Type B pancreatic cell (in vitro differentiated cells): ENCODE results near the gene IGF2. TPM values are rescaled to one million over a fixed set of nuclear protein-coding genes. Genes with fewer than 3 reads are reported as not detected.

Source experiments
- DNase-seq: peaks from one replicate; pipeline ENCODE4 v3.0.0; 2021; ENCODE audit warnings: mixed read lengths; ENCODE audit not compliant: unreplicated experiment; ENCODE audit errors: extremely low spot score
- H3K27ac Mint-ChIP-seq: 2 replicates; pipeline ENCODE4 v1.8.0; 2021; ENCODE audit warnings: mild to moderate bottlenecking, mixed read lengths
- H3K27me3 Mint-ChIP-seq: 2 replicates; pipeline ENCODE4 v1.8.0; 2021; ENCODE audit warnings: mixed read lengths
- H3K36me3 Mint-ChIP-seq: 2 replicates; pipeline ENCODE4 v1.8.0; 2021; ENCODE audit warnings: mixed read lengths
- H3K4me1 Mint-ChIP-seq: one replicate; pipeline ENCODE4 v1.8.0; 2021; ENCODE audit warnings: mixed read lengths; ENCODE audit not compliant: unreplicated experiment
- H3K4me3 Mint-ChIP-seq: 2 replicates; pipeline ENCODE4 v1.8.0; 2021; ENCODE audit warnings: mild to moderate bottlenecking, mixed read lengths
- H3K9me3 Mint-ChIP-seq: 2 replicates; pipeline ENCODE4 v1.8.0; 2021; ENCODE audit warnings: mixed read lengths
- total RNA-seq: library from RNA; stranded (reverse); gene quantifications from 2 replicates; pipeline ENCODE4 v1.2.1, GENCODE V29; 2021; ENCODE audit warnings: low replicate concordance
- TF ChIP-seq, protein P1 (sequence below): fragments of 200-600 bp; sonication (generic); conservative IDR thresholded peaks from 2 replicates; pipeline ENCODE4 v1.5.0; 2021; ENCODE audit warnings: antibody characterized with exemption, mild to moderate bottlenecking

The IGF2 gene
- total RNA-seq, 1 donor from 2014 or later = 2,350 TPM

DNA sequence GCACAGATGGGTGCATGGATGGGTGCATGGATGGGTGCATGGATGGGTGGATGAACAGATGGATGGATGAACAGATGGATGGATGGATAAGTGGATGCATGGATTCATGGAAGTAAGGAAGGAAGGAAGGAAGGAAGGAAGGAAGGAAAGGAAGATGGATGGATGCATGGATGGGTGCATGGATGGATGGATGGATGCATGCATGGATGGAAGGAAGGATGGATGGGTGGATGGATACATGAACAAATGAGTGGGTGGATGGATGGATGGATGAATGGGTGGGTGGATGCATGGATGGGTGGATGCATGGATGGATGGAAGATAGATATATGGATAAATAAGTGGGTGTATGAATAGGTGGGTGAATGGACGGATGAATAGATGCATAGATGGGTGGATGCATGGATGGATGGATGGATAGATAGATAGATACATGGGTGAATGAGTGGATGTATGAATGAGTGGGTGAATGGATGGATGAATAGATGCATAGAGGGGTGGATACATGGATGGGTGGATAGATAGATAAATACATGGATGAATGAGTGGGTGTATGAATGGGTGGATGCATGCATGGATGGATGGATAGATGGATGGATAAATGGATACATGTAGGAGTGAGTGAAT is 32.5 kb downstream of the IGF2 start:
- H3K4me3 Mint-ChIP-seq = no peak overlapping the region
- no peak overlapping the region for H3K27ac Mint-ChIP-seq
- TF ChIP-seq, protein P1, sequence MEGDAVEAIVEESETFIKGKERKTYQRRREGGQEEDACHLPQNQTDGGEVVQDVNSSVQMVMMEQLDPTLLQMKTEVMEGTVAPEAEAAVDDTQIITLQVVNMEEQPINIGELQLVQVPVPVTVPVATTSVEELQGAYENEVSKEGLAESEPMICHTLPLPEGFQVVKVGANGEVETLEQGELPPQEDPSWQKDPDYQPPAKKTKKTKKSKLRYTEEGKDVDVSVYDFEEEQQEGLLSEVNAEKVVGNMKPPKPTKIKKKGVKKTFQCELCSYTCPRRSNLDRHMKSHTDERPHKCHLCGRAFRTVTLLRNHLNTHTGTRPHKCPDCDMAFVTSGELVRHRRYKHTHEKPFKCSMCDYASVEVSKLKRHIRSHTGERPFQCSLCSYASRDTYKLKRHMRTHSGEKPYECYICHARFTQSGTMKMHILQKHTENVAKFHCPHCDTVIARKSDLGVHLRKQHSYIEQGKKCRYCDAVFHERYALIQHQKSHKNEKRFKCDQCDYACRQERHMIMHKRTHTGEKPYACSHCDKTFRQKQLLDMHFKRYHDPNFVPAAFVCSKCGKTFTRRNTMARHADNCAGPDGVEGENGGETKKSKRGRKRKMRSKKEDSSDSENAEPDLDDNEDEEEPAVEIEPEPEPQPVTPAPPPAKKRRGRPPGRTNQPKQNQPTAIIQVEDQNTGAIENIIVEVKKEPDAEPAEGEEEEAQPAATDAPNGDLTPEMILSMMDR = no peak
- no peak for DNase-seq
- H3K27me3 Mint-ChIP-seq = no peaks in the 10 kb centered on the region
- peaks cover 4% of the 10 kb centered on the region for H3K4me1 Mint-ChIP-seq
- no peaks in the 10 kb centered on the region for H3K36me3 Mint-ChIP-seq
- peaks cover 8% of the 10 kb centered on the region for H3K9me3 Mint-ChIP-seq

- TF ChIP-seq, protein P1 = no peak
- no peaks in the 10 kb centered on the region for H3K36me3 Mint-ChIP-seq
Observed at GRCh38 chr11:2105511-2105910, 33.7 kb downstream of the IGF2 start.

GRCh38 chr11:2104524-2105440 is 34.4 kb downstream of the IGF2 start:
- peak; percentile 63 for DNase-seq
- Mint-ChIP-seq H3K36me3 (no peaks in the 10 kb centered on the region), H3K4me1 (peaks cover 2% of the 10 kb centered on the region), H3K9me3 (peaks cover under 1% of the 10 kb centered on the region), H3K27ac (no peak overlapping the region), H3K27me3 (no peaks in the 10 kb centered on the region), H3K4me3 (no peak overlapping the region)
- TF ChIP-seq, protein P1 = no peak

More at GRCh38 chr11:2105511-2105910, 33.7 kb downstream of the IGF2 start:
- no peak for DNase-seq
- Mint-ChIP-seq H3K27ac (no peak overlapping the region), H3K4me3 (no peak overlapping the region), H3K27me3 (no peaks in the 10 kb centered on the region), H3K9me3 (peaks cover 7% of the 10 kb centered on the region), H3K4me1 (peaks cover 4% of the 10 kb centered on the region)

DNA sequence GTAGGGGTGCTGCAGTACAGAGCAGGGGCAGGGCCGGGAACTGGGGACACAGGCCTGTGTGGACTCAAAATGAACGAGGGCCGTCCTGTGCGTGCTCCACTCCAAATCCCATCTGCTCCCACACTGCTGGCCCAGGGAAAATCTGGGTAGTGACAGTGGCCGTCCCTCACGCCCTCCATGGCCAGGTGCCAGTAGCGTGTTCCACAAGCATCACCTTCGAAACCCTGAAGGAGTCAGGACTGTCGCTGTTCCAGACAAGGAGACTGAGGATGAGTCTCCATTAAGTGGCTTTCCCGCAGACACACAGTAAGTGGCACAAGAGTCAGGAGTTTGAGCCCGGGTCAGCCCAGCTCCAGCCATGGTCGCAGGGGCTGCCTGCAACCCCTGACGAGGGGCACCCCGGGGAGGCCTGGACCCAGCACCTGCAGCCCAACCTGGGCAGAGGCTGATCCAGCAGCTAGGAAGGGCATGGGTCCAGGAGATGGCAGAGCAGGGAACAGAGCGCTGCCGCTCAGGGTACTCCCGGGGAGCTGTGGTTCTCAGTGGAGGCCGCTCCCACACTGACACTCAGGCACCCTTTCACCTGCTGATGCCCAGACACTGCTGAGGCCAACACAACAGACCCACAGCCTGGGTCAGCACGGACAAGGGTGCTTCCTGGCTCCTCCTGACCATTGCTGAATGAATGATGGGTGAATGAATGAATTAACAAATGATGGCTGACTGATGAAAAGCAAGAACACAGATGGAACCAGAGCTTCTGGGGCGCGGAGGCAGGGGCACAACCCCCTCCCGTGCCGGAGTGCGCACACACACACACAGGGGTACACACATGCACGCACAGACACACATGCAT is 35.3 kb downstream of the IGF2 start:
- TF ChIP-seq, protein P1 = no peak
- Mint-ChIP-seq H3K9me3 (no peaks in the 10 kb centered on the region), H3K27ac (no peak overlapping the region)

GRCh38 chr11:2102883-2103213 is 36.3 kb downstream of the IGF2 start:
- Mint-ChIP-seq H3K27ac (no peak overlapping the region), H3K36me3 (no peaks in the 10 kb centered on the region), H3K4me1 (no peaks in the 10 kb centered on the region), H3K9me3 (no peaks in the 10 kb centered on the region), H3K27me3 (no peaks in the 10 kb centered on the region), H3K4me3 (no peak overlapping the region)
- no peak for DNase-seq
- TF ChIP-seq, protein P1 = no peak

More for the DNA sequence above, 35.3 kb downstream of the IGF2 start:
- no peak for DNase-seq
- Mint-ChIP-seq H3K36me3 (no peaks in the 10 kb centered on the region), H3K4me1 (no peaks in the 10 kb centered on the region), H3K27me3 (no peaks in the 10 kb centered on the region), H3K4me3 (no peak overlapping the region)
